ENCODE measurements around the gene RNF114. TPM values are rescaled to one million over a fixed set of nuclear protein-coding genes. Genes with fewer than 3 reads are reported as not detected.

The RNF114 gene
- total RNA-seq, 1 donor from 2014 or later: 62.7 TPM

DNA sequence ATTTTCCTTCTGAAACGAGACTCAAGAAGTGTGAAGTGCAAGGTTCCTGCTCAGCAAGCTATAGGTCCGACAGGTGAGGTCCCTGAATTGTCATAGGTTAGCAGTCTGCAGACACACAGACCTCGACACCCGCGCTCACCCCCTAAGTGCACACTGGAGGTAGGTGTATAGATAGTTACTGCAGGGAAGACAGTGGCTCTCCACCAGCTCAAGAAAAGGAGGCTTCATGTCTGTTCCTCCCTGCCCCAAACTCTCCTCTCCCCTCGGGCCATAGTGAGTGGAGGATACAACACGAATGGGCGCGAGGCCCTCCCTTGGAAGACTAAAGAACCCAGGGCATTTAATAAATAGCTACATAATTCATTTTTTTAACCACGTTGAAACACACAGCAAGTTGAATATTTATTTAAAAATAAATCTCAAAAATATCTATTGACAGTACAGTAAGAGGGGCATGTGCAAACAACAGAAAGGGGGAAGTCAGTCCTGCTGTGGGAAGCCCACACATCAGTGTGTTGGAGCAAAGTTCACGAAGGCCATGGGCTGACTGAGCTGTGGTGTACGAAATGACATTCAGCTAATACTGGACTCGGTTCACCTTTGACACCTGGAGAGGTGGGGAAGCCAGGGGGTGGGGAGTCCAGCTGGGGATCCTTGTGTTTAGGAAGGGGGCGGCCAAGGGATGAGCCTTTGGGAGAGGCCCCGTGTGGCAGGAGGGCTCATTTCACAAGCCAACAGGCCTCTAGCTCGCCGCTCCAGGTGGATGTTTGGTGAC lies 31.6 kb upstream of the RNF114 start:
- TF ChIP-seq EZH2 (IDR thresholded peaks at IDR 0.05; ENCODE audit: insufficient read depth, low read length) (no peak), CTCF (IDR thresholded peaks at IDR 0.05; ENCODE audit: insufficient read depth, low read depth, low read length) (no peak)
- no peaks in the 10 kb centered on the region for H3K27me3 ChIP-seq (ENCODE audit: insufficient read depth, low read length)
- no peak overlapping the region for H3K4me3 ChIP-seq (ENCODE audit: insufficient read depth, low read depth, low read length)
- peaks cover 27% of the 10 kb centered on the region for H3K79me2 ChIP-seq (ENCODE audit: insufficient read depth, low read length)
- no peaks in the 10 kb centered on the region for H3K4me1 ChIP-seq (ENCODE audit: insufficient read depth, low read length)
- H3K27ac ChIP-seq (ENCODE audit: low read depth, low read length): no peak overlapping the region
- Mint-ChIP-seq H3K27me3 (ENCODE audit: low read depth, unreplicated experiment) (no peaks in the 10 kb centered on the region), H3K36me3 (ENCODE audit: low read depth, unreplicated experiment) (peaks cover 11% of the 10 kb centered on the region), H3K4me1 (ENCODE audit: low read depth, unreplicated experiment) (no peaks in the 10 kb centered on the region), H3K4me3 (ENCODE audit: unreplicated experiment) (no peak overlapping the region), H3K9me3 (ENCODE audit: unreplicated experiment) (no peaks in the 10 kb centered on the region), H3K27ac (ENCODE audit: unreplicated experiment) (peak overlapping the region; percentile 34)
- FAIRE-seq (no peak), DNase-seq (ENCODE audit: low read depth) (no peak)
- H3K9ac ChIP-seq (ENCODE audit: low read length): no peak overlapping the region
- peaks cover 10% of the 10 kb centered on the region for H3K36me3 ChIP-seq (ENCODE audit: insufficient read depth, low read length)
- H2AFZ ChIP-seq (ENCODE audit: low read depth, low read length): no peak overlapping the region
- H3K9me3 ChIP-seq (ENCODE audit: insufficient read depth, low read depth, low read length): no peaks in the 10 kb centered on the region
- peaks cover 44% of the 10 kb centered on the region for H4K20me1 ChIP-seq (ENCODE audit: insufficient read depth, low read length)
- H3K4me2 ChIP-seq (ENCODE audit: low read length): no peak overlapping the region

GRCh38 chr20:49905415-49906091 lies 30.6 kb upstream of the RNF114 start:
- peaks cover 10% of the 10 kb centered on the region for H3K36me3 ChIP-seq (ENCODE audit: insufficient read depth, low read length)
- peaks cover 14% of the 10 kb centered on the region for H3K36me3 Mint-ChIP-seq (ENCODE audit: low read depth, unreplicated experiment)
- H3K27me3 ChIP-seq (ENCODE audit: insufficient read depth, low read length): no peaks in the 10 kb centered on the region
- no peaks in the 10 kb centered on the region for H3K4me1 Mint-ChIP-seq (ENCODE audit: low read depth, unreplicated experiment)
- no peak for TF ChIP-seq CTCF (IDR thresholded peaks at IDR 0.05; ENCODE audit: insufficient read depth, low read depth, low read length)
- TF ChIP-seq EZH2 (IDR thresholded peaks at IDR 0.05; ENCODE audit: insufficient read depth, low read length): no peak
- H3K9me3 ChIP-seq (ENCODE audit: insufficient read depth, low read depth, low read length): no peaks in the 10 kb centered on the region
- FAIRE-seq (no peak), DNase-seq (ENCODE audit: low read depth) (no peak)
- H3K79me2 ChIP-seq (ENCODE audit: insufficient read depth, low read length): peaks cover 36% of the 10 kb centered on the region
- no peak overlapping the region for H3K27ac Mint-ChIP-seq (ENCODE audit: unreplicated experiment)
- H3K4me3 Mint-ChIP-seq (ENCODE audit: unreplicated experiment): no peak overlapping the region
- H2AFZ ChIP-seq (ENCODE audit: low read depth, low read length): no peak overlapping the region
- no peak overlapping the region for H3K4me3 ChIP-seq (ENCODE audit: insufficient read depth, low read depth, low read length)
- H3K9me3 Mint-ChIP-seq (ENCODE audit: unreplicated experiment): no peaks in the 10 kb centered on the region
- H3K27me3 Mint-ChIP-seq (ENCODE audit: low read depth, unreplicated experiment): no peaks in the 10 kb centered on the region
- no peak overlapping the region for H3K9ac ChIP-seq (ENCODE audit: low read length)
- no peak overlapping the region for H3K4me2 ChIP-seq (ENCODE audit: low read length)
- H3K27ac ChIP-seq (ENCODE audit: low read depth, low read length): no peak overlapping the region
- H3K4me1 ChIP-seq (ENCODE audit: insufficient read depth, low read length): no peaks in the 10 kb centered on the region
- H4K20me1 ChIP-seq (ENCODE audit: insufficient read depth, low read length): peaks cover 53% of the 10 kb centered on the region
